NCI-H146 treated with DMSO at 0.1 percent for 48 hours (cell line): ENCODE measurements around the gene AMHR2.
"Not testable (repeated sequence)": the region's sequence is repeated elsewhere in the genome, so short reads cannot be mapped to it uniquely, and the experiment has no call there.

Experiments used
- DNase-seq: peaks from one replicate; lab custom pipeline; 2025; ENCODE audit not compliant: unreplicated experiment; lab: John Stamatoyannopoulos, UW

Gene AMHR2

DNA sequence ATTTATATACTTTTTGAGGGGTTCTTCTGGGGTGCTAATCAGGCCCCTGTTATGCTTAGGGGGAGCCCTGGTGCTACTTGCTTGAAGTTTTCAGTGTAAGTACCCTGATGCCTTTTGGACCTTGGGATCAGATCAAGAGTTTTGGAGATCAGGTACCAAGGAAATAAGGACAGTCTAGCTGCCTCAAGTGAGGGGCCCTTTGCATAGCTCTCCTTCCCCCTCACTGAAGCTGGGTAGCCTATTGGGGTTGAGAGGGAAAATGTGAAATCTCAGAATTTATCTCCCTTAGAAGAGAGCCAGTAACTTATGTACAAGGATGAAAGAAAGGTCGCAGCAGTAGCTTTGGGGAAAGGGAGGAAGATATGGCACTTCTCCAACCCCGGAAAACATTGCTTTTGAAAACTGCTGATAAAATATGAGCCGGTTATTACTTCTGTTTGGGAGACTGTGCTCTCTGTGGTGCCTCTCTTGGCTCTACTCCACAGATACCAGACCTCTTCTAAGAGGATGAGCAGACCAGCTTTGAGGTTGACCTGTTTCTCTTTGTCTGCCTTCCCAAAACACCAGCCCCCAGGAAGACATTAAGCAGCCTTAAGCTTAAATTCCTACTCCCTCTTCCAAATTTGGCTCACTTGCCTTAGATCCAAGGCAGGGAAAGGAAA is 8.8 kb upstream of the AMHR2 start:
- no peak for DNase-seq

DNA sequence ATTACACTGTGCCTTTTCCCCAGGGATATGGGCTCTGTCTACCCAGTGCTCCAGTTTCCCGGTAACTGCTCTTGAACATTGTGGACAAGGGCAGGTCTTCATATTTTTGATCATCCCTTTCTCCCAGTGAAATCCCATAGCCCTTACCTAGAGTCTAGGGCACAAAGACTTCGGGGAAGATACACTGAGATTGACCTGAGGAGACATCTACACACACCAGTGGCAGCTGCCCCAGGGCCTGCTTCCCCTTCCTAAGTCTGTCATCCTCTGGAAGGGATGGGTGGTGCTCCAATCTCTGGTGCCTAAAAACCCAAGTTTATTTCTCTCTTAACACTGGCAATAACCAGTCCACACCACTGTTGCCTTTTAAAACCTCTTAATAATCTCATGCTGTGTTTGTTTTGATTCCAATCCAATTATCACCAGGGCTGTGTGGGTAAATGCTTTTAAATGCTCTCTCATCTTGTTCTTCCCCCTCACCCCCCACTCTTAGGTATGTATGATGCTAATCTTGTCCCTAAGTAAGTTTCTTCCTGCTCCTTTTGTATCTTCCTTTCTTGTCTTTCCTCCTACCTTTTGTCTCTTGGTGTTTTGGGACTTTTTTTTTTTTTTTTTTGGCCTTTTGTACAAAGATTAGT is 7.8 kb upstream of the AMHR2 start:
- peak; percentile 19 for DNase-seq

DNA sequence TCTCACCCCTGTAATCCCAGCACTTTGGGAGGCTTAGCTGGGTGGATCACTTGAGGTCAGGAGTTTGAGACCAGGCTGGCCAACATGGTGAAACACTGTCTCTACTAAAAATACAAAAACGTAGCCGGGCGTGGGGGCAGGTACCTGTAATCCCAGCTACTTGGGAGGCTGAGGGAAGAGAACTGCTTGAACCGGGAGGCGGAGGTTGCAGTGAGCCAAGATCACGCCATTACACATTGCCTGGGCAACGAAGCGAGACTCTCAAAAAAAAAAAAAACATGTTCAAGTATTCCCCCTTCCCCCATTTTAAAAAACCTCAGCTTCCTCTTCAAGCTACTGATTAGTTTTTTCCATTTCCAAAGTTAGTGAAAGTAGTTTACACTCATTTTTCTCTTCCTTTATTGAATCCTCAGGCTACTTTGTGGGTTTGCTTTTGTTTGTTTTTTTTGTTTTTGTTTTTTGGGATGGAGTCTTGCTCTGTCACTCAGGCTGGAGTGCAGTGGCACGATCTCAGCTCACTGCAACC is 6.3 kb upstream of the AMHR2 start:
- DNase-seq: not testable (repeated sequence)

DNA sequence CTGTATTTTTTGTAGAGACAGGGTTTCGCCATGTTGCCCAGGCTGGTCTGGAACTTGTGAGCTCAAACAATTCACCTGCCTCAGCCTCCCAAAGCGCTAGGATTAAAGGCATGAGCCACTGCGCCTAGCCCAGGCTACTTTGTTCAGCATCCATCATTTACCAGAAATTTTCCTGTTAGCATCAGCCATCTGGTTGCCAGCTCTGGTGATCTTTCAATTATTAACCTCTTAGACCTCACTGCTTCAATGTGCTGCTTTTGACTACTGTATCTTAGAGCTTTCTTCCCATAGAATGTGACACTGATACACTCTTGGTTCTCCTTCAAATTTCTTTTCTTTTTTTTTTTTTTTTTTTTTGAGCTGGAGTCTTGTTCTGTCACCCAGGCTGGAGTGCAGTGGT is 5.4 kb upstream of the AMHR2 start:
- no peak for DNase-seq

DNA sequence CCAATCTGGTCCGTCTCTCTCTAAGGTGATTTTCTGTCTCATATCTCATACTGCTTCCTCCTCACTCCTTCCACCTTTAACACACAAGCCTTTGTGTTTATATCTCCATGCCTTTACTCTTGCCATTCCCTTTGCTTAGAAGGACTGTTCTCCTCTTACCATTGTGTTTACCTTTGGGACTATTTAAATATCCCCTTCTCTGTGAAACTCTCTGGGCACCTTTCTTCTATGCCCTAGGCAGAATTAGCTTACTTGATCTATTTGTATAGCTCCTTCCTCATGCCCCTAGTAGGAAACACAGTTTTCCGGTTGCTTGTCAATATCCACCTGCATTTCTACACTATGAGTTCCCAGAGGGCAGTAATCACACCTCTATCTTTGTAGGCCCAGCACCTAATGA is 3.9 kb upstream of the AMHR2 start:
- DNase-seq: peak; percentile 11

DNA sequence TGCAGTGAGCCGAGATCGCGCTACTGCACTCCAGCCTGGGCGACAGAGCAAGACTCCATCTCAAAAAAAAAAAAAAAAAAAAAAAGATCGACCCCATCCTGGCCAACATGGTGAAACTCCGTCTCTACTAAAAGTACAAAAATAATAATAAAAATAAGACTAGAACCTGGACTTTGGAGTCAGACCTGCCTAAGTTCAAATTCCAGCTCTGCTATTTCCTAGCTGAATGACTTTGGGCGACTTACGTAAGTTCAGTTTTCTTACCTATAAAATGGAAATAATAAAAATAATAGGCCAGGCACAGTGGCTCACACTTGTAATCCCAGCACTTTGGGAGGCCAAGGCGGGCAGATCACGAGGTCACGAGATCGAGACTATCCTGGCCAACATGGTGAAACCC is 1.4 kb upstream of the AMHR2 start:
- DNase-seq: not testable (repeated sequence)

DNA sequence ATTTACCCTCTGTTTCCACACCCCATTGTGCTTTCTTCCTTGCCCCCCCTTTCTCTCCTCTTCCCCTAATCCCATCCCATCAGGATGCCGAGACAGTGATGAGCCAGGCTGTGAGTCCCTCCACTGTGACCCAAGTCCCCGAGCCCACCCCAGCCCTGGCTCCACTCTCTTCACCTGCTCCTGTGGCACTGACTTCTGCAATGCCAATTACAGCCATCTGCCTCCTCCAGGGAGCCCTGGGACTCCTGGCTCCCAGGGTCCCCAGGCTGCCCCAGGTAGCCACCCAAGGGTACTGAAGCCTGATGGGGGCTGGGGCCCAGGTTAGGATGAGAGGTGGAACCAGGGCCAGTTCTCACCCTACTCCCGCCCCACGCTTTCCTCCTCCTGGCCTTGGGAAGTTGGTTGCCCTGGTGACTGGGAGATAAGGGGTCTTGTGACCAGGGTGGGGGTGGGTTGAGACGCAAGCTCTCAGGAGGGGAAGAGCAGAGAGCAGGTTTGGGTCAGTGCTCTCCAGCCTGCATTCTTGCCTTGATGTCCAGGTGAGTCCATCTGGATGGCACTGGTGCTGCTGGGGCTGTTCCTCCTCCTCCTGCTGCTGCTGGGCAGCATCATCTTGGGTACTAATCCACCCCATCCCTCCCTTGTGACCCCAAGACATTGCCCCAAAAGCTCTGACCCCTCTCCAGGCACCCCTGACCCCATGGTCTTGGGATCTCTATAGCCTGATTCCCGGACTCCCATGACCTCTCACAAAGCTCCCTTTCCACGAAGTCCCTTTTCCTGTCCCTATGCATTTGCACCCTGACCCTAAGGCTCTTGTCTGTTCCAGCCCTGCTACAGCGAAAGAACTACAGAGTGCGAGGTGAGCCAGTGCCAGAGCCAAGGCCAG is 1.2 kb downstream of the AMHR2 start:
- no peak for DNase-seq

DNA sequence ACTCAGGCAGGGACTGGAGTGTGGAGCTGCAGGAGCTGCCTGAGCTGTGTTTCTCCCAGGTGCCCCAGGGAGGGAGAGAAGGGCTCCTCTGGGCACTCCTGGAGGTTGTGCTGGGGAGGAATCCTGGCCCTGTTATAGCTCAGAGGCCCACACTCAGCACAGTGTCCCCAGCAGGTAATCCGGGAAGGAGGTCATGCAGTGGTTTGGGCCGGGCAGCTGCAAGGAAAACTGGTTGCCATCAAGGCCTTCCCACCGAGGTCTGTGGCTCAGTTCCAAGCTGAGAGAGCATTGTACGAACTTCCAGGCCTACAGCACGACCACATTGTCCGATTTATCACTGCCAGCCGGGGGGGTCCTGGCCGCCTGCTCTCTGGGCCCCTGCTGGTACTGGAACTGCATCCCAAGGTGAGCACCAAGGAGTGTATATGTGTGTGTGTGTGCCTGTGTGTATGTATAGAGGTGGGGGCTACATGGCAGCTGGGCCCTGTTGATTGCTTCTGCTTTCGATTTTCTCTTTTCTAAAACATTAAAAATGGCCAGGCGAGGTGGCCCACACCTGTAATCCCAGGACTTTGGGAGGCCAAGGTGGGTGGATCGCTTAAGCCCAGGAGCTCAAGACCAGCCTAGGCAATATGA is 2.0 kb downstream of the AMHR2 start:
- DNase-seq: no peak

DNA sequence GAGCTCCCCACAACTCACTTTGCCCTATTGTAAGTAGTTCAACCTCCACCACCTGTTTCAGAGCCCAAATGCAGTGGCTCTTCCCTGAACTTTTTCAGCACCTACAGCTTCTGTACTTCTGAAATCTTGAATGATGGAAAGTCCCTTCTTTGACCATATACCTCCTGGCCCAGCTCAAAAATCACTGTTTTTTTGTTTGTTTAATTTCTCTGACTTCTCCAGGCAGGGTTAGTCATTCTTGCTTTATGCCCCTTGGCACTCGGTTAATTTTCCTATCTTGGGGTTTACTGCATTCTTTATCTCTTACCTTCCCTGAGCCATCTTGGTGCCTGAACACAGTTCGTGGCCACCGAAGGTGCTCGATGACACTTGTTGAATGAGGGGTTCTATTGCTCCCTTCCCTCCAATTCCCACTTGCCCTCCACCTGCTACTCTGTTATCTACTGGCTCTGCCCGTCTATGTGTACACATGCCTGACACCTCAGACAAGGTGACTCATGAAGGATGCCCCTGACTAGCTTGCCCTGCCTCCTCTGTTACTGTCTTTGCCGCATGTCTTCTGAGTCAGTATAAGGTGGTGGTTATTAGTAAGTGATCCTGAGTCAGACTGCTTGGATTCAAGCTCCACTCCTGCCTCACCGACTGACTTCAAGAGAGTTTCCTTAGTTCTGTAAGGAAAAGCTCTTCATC is 4.4 kb downstream of the AMHR2 start:
- no peak for DNase-seq

DNA sequence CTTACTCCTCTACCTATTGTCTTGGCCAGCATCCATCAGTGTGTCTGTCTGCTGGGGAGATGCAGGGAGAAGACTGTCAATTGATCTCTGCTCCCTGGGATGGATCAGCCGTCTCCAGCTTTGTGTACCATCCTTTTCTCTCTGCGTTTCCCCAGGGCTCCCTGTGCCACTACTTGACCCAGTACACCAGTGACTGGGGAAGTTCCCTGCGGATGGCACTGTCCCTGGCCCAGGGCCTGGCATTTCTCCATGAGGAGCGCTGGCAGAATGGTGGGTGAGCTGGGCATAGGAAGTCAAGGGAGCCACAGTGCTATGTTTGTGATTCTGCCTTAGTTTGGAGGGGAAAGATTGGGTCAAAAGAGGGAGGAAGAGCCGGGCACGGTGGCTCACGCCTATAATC is 5.1 kb downstream of the AMHR2 start:
- DNase-seq: no peak

DNA sequence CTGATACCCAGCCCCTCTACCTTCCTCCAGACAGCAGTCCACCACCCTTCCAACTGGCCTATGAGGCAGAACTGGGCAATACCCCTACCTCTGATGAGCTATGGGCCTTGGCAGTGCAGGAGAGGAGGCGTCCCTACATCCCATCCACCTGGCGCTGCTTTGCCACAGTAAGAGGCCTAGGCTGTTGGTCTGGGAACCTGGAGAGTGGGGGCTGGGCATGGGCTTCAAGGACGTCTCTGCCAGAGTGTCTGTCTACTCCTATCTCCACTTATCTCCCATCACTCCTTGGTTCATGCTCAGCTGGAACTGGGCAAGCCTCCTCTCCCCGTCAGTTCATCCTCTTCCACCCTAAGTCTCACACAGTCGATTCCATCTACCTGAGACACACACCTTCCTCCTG is 6.5 kb downstream of the AMHR2 start:
- DNase-seq: no peak

DNA sequence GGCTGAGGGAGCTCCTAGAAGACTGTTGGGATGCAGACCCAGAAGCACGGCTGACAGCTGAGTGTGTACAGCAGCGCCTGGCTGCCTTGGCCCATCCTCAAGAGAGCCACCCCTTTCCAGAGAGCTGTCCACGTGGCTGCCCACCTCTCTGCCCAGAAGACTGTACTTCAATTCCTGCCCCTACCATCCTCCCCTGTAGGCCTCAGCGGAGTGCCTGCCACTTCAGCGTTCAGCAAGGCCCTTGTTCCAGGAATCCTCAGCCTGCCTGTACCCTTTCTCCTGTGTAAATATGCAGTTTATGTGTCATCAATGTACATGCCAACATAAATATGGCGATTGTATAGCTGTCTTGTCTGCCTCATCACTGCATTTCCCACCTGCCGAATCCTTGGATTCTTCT is 7.5 kb downstream of the AMHR2 start:
- no peak for DNase-seq

DNA sequence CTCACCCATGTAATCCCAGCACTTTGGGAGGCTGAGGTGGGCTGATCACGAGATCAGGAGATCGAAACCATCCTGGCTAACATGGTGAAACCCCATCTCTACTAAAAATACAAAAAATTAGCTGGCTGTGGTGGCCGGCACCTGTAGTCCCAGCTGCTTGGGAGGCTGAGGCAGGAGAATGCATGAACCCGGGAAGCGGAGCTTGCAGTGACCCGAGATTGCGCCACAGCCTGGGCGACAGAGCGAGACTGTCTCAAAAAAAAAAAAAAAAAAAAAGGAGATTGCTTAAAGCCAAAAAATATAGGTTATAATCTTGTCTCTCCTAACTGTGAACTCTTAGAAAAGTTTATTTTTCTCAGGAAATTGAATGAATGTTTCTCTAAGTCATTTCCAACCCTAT is 11.7 kb downstream of the AMHR2 start:
- not testable (repeated sequence) for DNase-seq

DNA sequence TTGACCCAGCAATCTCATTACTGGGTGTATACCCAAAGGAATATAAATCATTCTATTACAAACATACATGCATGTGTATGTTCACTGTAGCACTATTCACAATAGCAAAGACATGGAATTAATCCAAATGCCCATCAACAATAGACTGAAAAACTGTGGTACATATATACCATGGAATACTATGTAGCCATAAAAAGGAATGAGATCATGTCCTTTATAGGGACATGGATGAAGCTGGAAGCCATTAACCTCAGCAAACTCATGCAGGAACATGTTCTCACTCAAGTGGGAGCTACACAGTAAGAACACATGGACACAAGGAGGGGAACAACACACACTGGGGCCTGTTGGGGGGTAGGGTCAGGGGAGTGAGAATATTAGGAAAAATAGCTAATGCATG is 15.9 kb downstream of the AMHR2 start:
- not testable (repeated sequence) for DNase-seq

DNA sequence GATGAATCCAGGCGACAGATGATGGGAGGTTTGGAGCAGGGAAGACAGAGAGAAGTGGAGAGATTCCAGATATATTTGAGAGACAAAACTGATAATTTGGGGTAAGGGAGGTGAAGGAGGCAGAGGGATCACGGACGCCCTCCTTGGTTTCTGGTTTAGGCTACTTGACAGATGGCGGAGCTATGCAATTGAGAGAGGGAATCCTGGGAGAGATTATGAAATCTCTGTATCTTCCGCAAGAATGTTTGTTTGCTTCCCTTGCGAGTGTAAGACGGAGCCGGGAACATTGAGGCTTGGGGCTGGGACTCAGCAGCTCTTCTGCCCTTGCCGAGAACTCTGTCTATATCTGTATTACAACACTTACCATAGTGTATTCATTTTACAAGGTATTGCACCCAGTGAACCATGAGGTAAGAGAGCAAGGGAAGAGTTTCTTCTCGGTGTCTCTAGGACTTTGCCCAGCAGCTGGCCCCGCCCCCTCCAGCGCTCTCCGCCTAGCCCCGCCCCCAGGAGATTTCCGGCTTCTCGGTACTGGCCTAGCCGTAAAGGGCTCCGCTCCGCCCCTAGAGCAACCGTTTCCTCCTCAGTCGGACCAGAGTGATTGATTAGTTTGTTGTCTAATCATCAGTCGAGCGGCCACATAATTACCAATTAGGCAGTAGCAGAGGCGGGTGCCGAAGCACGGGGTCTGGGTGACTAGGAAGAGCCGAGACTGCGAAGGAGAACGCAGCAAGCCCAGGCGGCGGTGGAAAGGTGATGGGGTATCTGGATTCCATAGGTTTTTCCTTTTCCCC is 17.6 kb downstream of the AMHR2 start, which contains the start of gene PRR13:
Gene PRR13 (plus strand): TSS at position 695 of the 794 bp plus-strand sequence. CDS start 981 bp downstream, outside the sequence.
- peak; percentile 99 for DNase-seq

DNA sequence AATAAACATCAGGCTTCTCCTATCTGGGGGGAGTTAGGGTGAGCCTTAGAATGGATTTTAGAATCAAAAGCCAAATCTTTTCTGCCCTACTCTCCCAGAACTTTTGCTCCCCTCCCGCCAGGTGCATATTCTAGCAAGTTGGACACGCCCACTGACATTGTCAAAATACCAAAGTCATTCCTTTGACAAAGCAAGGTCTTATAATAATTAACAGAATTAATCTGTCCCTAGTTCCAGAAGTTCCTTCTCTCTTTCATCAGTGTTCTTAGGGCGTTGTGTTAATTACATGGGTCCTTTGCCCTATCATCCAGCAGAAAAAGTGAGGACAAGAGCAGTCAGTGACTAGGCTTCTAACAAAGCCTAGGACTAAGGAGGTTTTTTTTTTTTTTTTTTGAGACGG is 20.3 kb downstream of the AMHR2 start:
- DNase-seq: no peak

DNA sequence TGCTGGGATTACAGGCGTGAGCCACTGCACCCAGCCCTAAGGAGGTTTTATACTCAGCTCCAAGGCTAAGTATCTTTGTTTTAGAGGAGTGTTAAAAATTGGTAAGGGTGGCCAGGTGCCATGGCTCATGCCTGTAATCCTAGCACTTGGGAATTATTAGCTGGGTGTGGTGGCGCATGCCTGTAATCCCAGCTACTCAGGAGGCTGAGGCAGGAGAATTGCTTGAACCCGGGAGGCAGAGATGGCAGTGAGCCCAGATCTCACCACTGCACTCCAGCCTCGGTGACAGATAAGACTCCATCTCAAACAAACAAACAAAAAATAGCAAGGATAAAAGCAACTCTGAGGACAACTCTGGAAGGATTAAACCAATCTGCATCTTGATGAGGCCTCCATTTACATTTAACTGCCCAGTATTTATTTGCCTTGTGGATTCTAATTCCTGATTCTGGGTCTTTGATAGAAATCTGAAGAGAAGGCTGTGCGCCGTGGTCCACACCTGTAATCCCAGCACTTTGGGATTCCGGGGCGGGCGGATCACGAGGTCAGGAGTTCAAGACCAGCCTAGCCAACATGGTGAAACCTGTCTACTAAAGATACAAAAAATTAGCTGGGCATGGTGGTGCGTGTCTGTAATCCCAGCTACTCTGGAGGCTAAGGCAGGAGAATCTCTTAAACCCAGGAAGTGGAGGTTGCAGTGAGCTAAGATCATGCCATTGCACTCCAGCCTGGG is 21.1 kb downstream of the AMHR2 start:
- DNase-seq: not testable (repeated sequence)

DNA sequence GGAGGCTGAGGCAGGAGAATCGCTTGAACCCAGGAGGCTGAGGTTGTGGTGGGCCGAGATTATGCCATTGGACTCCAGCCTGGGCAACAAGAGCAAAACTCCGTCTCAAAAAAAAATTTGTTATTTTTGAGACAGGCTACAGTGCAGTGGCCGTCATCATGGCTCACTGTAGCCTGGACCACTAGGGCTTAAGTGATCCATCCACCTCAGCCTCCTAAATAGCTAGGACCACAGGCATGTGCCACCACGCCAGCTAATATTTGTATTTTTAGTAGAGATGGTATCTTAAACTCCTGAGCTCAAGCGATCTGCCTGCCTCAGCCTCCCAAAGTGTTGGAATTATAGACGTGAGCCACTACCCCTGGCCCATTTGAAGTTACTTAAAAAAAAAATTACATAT is 27.3 kb downstream of the AMHR2 start:
- DNase-seq: no peak

DNA sequence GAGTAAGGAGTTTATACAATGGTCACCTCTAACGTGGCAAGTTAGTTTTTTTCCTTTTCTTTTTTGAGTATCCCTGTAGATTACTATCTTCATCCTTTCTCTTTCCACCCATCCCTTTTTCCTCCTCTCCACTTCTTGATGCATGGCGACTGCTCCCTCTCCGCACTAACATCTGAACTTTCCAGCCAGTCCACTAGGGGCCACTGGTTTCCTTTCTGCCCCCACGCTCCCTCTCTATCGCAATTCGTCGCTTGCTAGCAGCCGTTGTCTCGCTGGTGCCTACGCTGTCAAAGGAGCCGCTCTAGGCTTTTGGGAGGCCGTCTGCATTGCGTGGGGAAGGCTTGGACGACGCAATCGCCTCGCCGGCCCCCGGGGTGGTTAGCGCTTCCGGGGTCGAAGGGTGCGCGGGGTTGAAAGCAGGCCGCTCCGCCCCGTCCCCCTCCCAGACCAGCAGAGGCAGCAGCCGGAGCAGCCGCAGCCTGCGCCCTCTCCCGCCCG is 28.1 kb downstream of the AMHR2 start, which contains the start of gene PCBP2:
Gene PCBP2 (plus strand): TSS at position 442 of the 498 bp plus-strand sequence. CDS start 2,699 bp downstream, outside the sequence.
- DNase-seq: peak; percentile 99
